Measurements from ENCODE around the gene HMMR.

DNA sequence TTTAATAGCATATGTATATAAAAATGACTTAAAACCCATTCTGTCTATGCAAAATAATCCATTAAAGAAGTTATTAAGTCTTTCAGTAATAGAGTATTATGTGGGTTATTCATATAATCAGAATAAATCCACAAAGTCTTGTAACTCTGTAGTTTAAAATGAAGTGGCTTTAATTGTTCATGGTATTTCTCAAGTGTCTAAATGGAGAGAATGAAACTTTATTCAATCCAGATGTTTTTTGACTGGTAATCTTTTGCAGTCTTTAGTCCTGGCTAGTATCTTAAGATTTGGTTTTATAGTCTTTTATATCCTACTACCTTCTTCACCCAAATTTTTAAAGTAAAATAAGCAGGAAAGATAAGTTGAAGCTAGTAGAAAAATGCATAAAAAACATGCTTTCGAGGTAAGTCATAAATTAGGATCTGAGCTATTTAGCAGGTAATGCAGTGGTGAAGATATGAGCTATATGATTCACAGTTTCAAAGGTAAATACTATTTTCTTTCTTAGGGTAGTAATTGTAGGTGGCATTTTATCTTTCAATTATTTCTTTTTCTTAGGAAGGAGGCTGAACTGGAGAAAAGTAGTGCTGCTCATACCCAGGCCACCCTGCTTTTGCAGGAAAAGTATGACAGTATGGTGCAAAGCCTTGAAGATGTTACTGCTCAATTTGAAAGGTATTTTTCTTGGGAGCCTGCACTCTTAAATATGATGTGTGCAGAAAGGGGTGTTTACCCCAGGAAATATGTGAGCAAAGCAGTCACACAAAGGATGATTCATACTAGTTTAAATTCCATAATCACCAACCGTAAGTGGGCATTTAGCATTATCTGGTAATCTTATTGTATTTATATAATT is 17.9 kb downstream of the HMMR start:
- TF ChIP-seq CTCF (IDR thresholded peaks at IDR 0.05) (no peak), POLR2A (IDR thresholded peaks at IDR 0.05) (no peak)

Measured in heart left ventricle (tissue), 13 donors.